IPS-18c (cell line): Measurements from ENCODE around the gene RIPOR2.

Experiments used
- H3K4me3 ChIP-seq: 2 replicates; pipeline ENCODE4 v1.7.0; 2013; ENCODE audit warnings: low read depth, mild to moderate bottlenecking, low read length, moderate library complexity; ENCODE audit not compliant: insufficient read depth
- H3K9me3 ChIP-seq: one replicate; pipeline ENCODE4 v1.6.1; 2013; ENCODE audit warnings: mild to moderate bottlenecking, low read length, moderate library complexity; ENCODE audit not compliant: control insufficient read depth, insufficient read depth

RIPOR2 gene

DNA sequence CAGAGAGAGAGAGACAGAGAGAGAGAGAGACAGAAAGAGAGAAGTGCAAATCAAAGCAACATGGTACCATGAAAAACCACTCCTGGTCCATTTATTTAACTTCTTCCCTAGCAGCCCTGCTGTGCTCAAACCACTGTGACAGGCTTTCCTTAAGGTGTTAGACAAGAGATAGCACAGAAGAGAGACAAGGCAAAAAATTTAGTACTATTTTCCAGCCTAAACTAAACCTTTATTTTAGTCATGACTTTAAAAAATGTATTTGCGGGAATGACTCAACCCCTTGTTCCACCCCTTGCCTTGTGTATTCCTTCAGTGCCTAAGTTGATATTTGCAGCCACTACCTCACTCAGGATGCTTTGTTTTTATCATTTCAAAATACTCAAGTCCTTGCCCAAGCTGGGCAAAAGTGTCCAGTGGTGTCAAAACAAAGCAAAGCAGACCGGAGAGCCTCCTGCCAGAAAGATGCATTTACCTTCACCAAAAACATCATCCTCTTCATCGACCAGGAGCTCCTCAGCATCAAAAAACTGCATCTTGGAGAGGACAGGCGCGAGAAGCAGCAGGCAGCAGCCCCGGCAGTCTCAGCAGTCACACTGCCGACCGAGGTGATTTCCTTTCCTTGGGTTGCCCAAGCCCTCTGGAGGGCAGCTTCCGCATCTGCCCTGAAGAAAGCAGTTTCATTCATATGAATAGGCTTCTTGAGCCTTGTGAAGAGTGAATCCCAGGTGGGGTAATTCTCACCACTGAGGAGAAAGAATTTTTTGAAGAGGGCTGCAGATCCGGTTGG lies at the start of gene RIPOR2:
TSS of gene RIPOR2 (minus strand) at position 595 of the 787 bp plus-strand sequence. CDS start at position 533, 62 bp downstream.
- Histone ChIP-seq H3K4me3 (no peak within 1 kb of the TSS), H3K9me3 (no peaks in the 10 kb centered on the region)

GRCh38 chr6:24985323-24985722 lies 49.6 kb upstream of the RIPOR2 start:
- Histone ChIP-seq H3K9me3 (no peaks in the 10 kb centered on the region), H3K4me3 (no peak overlapping the region)

DNA sequence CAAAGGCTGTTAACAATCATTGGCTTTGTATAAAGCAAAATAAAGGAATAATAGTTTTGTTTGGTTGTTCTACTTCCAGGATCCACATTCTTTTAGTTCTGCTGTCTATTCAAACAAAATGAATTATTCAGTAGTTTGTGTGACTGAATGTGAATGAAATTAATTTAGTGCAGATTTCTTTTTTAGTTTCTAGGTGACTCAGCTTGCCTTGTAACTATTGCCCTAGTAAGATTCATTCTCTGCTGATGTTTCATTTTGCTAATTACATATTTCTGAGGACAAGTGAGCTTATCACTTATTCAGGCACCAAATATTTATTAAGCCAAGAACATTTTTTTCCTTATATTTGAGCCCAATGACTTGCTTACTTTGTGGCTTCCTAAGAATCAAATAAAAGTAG lies 46.5 kb upstream of the RIPOR2 start:
- no peak overlapping the region for H3K4me3 ChIP-seq
- H3K9me3 ChIP-seq: no peaks in the 10 kb centered on the region

- no peak overlapping the region for H3K4me3 ChIP-seq
Observed at GRCh38 chr6:24981386-24981760, 45.6 kb upstream of the RIPOR2 start.

GRCh38 chr6:24980507-24981385 lies 45.0 kb upstream of the RIPOR2 start:
- Histone ChIP-seq H3K4me3 (no peak overlapping the region), H3K9me3 (no peaks in the 10 kb centered on the region)

More at GRCh38 chr6:24981386-24981760, 45.6 kb upstream of the RIPOR2 start:
- H3K9me3 ChIP-seq: no peaks in the 10 kb centered on the region

DNA sequence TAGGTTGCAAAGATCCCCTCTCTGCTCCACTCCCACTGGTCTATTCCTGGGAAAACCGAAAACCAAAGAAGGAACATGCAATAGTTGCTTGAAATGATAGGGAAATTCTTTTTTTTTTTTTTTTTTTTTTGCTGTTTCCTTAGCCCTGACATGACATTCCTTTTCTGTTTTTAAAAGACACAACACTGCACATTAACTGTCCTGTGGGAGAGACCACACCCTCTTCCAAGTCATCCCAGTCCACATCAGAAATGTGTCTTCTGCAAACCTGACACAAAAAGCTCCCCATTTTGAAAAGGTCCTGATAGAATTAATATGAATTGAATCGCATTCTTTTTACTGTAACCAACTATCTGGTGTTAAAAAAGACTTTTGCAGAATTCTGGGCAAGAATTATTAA lies 43.4 kb upstream of the RIPOR2 start:
- H3K4me3 ChIP-seq: no peak overlapping the region
- H3K9me3 ChIP-seq: no peaks in the 10 kb centered on the region

DNA sequence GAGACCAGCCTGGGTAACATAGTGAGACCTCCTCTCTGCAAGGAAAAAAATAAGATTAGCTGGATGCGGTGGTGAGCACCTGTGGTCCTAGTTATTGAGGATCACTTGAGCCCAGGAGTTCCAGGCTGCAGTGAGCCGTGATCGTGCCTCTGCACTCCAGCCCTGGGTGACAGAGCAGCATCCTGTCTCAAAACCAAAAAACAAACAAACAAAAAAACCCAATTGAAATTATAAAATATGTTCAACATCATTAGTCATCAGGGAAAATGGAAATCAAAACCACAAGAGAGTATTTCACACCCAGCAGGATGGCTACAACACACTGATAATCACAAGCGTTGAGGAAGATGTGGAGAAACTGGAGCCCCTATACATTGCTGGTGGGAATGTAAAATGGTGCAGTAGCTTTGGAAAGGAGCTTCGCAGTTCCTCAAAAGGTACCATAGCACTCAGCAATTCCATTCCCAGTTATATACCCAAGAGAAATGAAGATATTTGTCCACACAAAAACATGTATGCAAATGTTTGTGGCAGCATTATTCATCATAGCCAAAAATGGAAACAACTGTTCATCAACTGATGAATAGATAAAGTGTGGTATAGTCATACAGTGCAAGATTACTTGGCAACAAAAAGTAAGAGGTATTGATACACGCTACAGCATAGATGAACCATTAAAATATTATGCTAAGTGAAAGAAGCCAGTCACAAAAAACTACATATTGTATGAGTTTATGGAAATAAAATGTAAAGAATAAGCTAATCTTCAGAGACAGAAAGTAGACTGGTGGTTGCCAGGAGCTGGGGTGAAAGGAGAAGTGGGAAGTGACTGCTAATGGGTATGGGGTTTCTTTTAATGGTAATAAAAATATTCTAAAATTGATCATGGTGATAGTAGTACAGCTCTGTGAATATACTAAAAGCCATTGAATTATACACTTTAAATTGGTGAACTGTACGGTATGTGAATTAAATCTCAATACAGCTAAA lies 38.7 kb upstream of the RIPOR2 start:
- H3K9me3 ChIP-seq: no peaks in the 10 kb centered on the region
- no peak overlapping the region for H3K4me3 ChIP-seq

GRCh38 chr6:24972311-24972958 lies 36.7 kb upstream of the RIPOR2 start:
- H3K9me3 ChIP-seq: no peaks in the 10 kb centered on the region
- H3K4me3 ChIP-seq: no peak overlapping the region

DNA sequence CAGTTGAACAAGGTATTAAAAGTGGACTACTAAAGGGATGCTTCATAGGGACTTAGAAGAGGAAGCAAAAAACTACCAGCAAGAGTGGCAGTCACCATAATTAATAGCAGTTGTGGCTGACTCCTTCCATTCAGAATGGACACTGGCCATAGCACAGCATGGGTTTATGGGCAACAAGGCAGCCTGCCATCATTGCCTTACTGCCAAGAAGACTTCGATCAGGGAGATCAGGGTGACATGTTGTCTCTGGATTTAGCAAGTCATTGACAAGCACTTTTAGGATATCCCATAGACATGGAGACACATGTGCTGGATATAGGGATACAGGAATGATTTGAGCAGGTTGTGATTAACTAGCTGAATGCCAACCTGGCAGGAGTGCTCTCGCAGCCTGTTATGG lies 35.3 kb upstream of the RIPOR2 start:
- H3K4me3 ChIP-seq: no peak overlapping the region
- H3K9me3 ChIP-seq: no peaks in the 10 kb centered on the region

- Histone ChIP-seq H3K9me3 (no peaks in the 10 kb centered on the region), H3K4me3 (no peak overlapping the region)
Observed at GRCh38 chr6:24969343-24969860, 33.6 kb upstream of the RIPOR2 start.

- Histone ChIP-seq H3K9me3 (no peaks in the 10 kb centered on the region), H3K4me3 (no peak overlapping the region)
Observed at GRCh38 chr6:24968783-24969182, 33.0 kb upstream of the RIPOR2 start.

- no peak overlapping the region for H3K4me3 ChIP-seq
- H3K9me3 ChIP-seq: no peaks in the 10 kb centered on the region
Observed at GRCh38 chr6:24967211-24967610, 31.5 kb upstream of the RIPOR2 start.

- no peak overlapping the region for H3K4me3 ChIP-seq
- no peaks in the 10 kb centered on the region for H3K9me3 ChIP-seq
Observed at GRCh38 chr6:24966381-24966780, 30.6 kb upstream of the RIPOR2 start.

DNA sequence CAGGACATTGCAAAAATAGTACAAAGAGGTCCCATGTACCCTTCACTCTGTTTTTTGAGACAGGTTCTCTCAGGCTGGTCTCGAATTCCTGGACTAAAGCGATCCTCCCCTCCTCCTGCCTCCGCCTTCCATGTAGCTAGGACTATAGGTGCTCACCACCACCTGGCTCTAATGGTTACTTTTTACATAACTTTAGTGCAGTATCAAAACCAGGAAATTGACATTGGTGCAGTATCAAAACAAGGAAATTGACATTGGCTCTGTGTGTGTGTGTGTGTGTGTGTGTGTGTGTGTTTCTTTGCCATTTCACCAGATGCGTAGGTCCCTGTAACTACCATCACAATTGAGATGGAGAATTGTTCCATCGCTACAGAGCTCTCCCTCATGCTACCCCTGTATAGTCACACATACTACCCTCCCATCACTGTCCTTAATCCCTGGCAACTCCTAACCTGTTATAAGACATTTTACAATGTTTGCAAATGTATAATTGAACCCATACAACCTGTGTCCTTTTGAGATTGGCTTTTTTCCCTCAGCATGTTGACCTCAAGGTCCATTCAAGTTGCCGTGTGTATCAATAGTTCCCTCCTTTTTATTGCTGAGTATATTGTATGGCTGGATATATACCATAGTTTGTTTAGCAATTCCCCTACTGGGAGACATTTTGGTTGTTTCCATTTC lies 28.3 kb upstream of the RIPOR2 start:
- H3K4me3 ChIP-seq: no peak overlapping the region
- no peaks in the 10 kb centered on the region for H3K9me3 ChIP-seq

DNA sequence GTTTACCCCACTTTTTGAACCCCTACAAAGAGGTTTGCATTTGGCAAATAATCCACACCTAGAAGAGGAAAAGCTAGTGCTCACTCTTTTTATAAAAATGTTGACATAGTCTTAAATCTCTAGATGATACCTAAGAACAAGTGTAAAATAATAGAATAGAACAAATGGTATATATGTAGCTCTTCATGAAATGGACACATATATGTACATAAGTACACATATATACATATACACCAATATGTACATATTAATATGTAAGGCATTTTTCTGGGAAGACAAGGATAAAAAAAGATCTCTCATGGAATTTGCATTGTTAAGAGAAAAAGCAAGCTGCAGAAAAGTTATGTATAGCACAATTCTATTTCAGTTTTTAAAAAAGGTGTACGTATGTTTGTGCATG lies 27.6 kb upstream of the RIPOR2 start:
- H3K9me3 ChIP-seq: no peaks in the 10 kb centered on the region
- no peak overlapping the region for H3K4me3 ChIP-seq

DNA sequence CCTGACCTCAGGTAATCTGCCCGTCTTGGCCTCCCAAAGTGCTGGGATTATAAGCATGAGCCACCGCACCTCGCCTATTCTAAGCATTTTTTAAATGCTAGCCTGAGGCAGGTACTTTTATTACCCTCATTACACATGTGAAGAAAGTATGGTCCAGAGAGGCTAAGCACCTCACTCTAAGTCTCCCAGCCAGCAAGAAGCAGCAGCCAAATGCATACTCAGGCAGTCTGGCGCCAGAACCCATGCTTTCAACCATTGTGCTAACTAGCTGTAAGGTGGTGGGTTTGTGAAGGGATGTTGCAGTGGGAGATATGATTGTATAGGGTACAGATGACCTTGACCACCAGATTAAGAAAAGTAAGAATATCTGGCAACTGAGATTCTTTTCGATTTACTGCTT lies 26.1 kb upstream of the RIPOR2 start:
- Histone ChIP-seq H3K4me3 (no peak overlapping the region), H3K9me3 (no peaks in the 10 kb centered on the region)
